ENCODE measurements around the gene AADACL3. TPM values are rescaled to one million over a fixed set of nuclear protein-coding genes. Genes with fewer than 3 reads are reported as not detected.

The AADACL3 gene
- total RNA-seq, 2 donors from 2014 or later, result not detected

- no peak overlapping the region for H3K27ac ChIP-seq
- no peaks in the 10 kb centered on the region for H3K36me3 ChIP-seq
- H3K4me1 ChIP-seq, result no peaks in the 10 kb centered on the region
- no peak for DNase-seq (ENCODE audit: low spot score)
- no peak for TF ChIP-seq CTCF (IDR thresholded peaks at IDR 0.05)
- H3K9me3 ChIP-seq, result no peaks in the 10 kb centered on the region
- H3K4me3 ChIP-seq, result no peak overlapping the region
- H3K27me3 ChIP-seq, result no peaks in the 10 kb centered on the region
Measured at GRCh38 chr1:12678350-12678749, 37.6 kb upstream of the AADACL3 start.

GRCh38 chr1:12678820-12679219 is 37.1 kb upstream of the AADACL3 start:
- H3K4me3 ChIP-seq, result no peak overlapping the region
- TF ChIP-seq CTCF (IDR thresholded peaks at IDR 0.05), result no peak
- no peaks in the 10 kb centered on the region for H3K36me3 ChIP-seq
- no peak for DNase-seq (ENCODE audit: low spot score)
- H3K27me3 ChIP-seq, result no peaks in the 10 kb centered on the region
- H3K4me1 ChIP-seq, result no peaks in the 10 kb centered on the region
- no peak overlapping the region for H3K27ac ChIP-seq
- no peaks in the 10 kb centered on the region for H3K9me3 ChIP-seq

- no peak overlapping the region for H3K4me3 ChIP-seq
- H3K27ac ChIP-seq, result no peak overlapping the region
Measured at GRCh38 chr1:12690156-12690555, 25.8 kb upstream of the AADACL3 start.

GRCh38 chr1:12692967-12693782 is 22.7 kb upstream of the AADACL3 start:
- Histone ChIP-seq H3K27me3 (no peaks in the 10 kb centered on the region), H3K36me3 (no peaks in the 10 kb centered on the region), H3K9me3 (no peaks in the 10 kb centered on the region), H3K27ac (no peak overlapping the region), H3K4me3 (no peak overlapping the region), H3K4me1 (no peaks in the 10 kb centered on the region)
- no peak for DNase-seq (ENCODE audit: low spot score)
- TF ChIP-seq CTCF (IDR thresholded peaks at IDR 0.05), result no peak

More at GRCh38 chr1:12690156-12690555, 25.8 kb upstream of the AADACL3 start:
- DNase-seq (ENCODE audit: low spot score), result no peak
- Histone ChIP-seq H3K9me3 (no peaks in the 10 kb centered on the region), H3K27me3 (no peaks in the 10 kb centered on the region), H3K36me3 (no peaks in the 10 kb centered on the region), H3K4me1 (no peaks in the 10 kb centered on the region)
- no peak for TF ChIP-seq CTCF (IDR thresholded peaks at IDR 0.05)

- Histone ChIP-seq H3K36me3 (no peaks in the 10 kb centered on the region), H3K4me1 (no peaks in the 10 kb centered on the region), H3K9me3 (no peaks in the 10 kb centered on the region), H3K4me3 (no peak overlapping the region), H3K27me3 (no peaks in the 10 kb centered on the region), H3K27ac (no peak overlapping the region)
- no peak for DNase-seq (ENCODE audit: low spot score)
- TF ChIP-seq CTCF (IDR thresholded peaks at IDR 0.05), result no peak
Measured at GRCh38 chr1:12696658-12697057, 19.3 kb upstream of the AADACL3 start.

- no peaks in the 10 kb centered on the region for H3K36me3 ChIP-seq
- no peak overlapping the region for H3K4me3 ChIP-seq
- H3K9me3 ChIP-seq, result no peaks in the 10 kb centered on the region
- TF ChIP-seq CTCF (IDR thresholded peaks at IDR 0.05), result no peak
- H3K4me1 ChIP-seq, result no peaks in the 10 kb centered on the region
- H3K27ac ChIP-seq, result no peak overlapping the region
- DNase-seq (ENCODE audit: low spot score), result no peak
- no peaks in the 10 kb centered on the region for H3K27me3 ChIP-seq
Measured at GRCh38 chr1:12697397-12697796, 18.5 kb upstream of the AADACL3 start.
